IPS-18a (cell line): ENCODE data around the gene PRDM16.

Source experiments
- H3K27ac ChIP-seq: one replicate; pipeline ENCODE4 v1.5.1; 2013; ENCODE audit warnings: low read length
- H3K27me3 ChIP-seq: one replicate; pipeline ENCODE4 v1.6.1; 2013; ENCODE audit warnings: mild to moderate bottlenecking, low read length; ENCODE audit not compliant: control insufficient read depth, insufficient read depth
- H3K36me3 ChIP-seq: one replicate; pipeline ENCODE4 v1.6.1; 2013; ENCODE audit warnings: low read depth, low read length; ENCODE audit not compliant: control insufficient read depth
- H3K4me1 ChIP-seq: one replicate; pipeline ENCODE4 v1.6.1; 2013; ENCODE audit warnings: low read depth, low read length; ENCODE audit not compliant: control insufficient read depth
- H3K4me3 ChIP-seq: one replicate; pipeline ENCODE4 v1.5.1; 2013; ENCODE audit warnings: low read length
- H3K9ac ChIP-seq: one replicate; pipeline ENCODE4 v1.6.1; 2013; ENCODE audit warnings: mild to moderate bottlenecking, low read length, moderate library complexity
- H3K9me3 ChIP-seq: one replicate; pipeline ENCODE4 v1.6.1; 2013; ENCODE audit warnings: low read depth, low read length; ENCODE audit not compliant: control insufficient read depth

Gene PRDM16

DNA sequence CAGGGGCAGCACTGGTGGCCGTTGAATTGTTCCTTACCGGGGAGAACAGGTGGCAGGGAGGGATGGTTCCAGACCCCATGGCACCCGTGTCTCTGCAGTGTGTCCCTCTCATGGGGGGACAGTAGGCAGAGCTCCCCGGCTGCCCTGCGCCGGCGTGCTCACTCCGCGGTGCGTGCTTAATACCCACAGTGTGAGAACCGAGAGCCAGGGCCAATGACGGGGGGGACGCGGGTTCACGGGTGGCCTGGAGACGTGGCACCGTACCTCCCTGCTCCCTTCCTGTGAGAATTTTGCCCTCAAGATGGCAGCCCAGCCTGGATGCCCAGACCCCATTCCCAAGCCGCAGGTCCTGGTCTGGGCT, 47.1 kb downstream of the PRDM16 start:
- Histone ChIP-seq H3K9me3 (no peaks in the 10 kb centered on the region), H3K4me1 (no peaks in the 10 kb centered on the region), H3K27me3 (no peaks in the 10 kb centered on the region), H3K27ac (no peak overlapping the region), H3K36me3 (no peaks in the 10 kb centered on the region), H3K4me3 (no peak overlapping the region), H3K9ac (no peak overlapping the region)

DNA sequence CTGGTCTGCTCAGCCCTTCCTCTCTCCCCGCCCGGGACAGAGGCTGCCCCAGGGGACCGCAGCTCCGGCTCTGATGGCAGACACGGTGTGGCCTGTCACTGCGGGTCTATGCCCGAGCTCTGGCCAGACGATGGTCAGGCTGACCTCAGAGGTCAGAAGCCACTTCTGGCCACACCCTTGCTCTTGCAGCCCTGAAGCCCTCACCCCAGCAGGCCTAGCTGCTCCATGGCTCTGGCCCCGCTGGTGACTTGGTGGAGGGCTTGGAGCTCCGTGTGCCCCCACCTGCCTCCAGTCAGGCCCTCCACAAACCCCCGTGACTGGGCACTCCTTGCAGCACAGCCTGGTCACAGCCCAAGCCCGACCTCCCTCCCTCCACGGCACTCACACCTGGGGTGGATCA, 47.6 kb downstream of the PRDM16 start:
- Histone ChIP-seq H3K9ac (no peak overlapping the region), H3K36me3 (no peaks in the 10 kb centered on the region), H3K9me3 (no peaks in the 10 kb centered on the region), H3K4me1 (no peaks in the 10 kb centered on the region), H3K27me3 (no peaks in the 10 kb centered on the region), H3K4me3 (no peak overlapping the region), H3K27ac (no peak overlapping the region)

GRCh38 chr1:3117879-3118278, 48.9 kb downstream of the PRDM16 start:
- no peak overlapping the region for H3K9ac ChIP-seq
- no peaks in the 10 kb centered on the region for H3K27me3 ChIP-seq
- H3K4me3 ChIP-seq: no peak overlapping the region
- no peaks in the 10 kb centered on the region for H3K36me3 ChIP-seq
- no peaks in the 10 kb centered on the region for H3K9me3 ChIP-seq
- no peaks in the 10 kb centered on the region for H3K4me1 ChIP-seq
- no peak overlapping the region for H3K27ac ChIP-seq

DNA sequence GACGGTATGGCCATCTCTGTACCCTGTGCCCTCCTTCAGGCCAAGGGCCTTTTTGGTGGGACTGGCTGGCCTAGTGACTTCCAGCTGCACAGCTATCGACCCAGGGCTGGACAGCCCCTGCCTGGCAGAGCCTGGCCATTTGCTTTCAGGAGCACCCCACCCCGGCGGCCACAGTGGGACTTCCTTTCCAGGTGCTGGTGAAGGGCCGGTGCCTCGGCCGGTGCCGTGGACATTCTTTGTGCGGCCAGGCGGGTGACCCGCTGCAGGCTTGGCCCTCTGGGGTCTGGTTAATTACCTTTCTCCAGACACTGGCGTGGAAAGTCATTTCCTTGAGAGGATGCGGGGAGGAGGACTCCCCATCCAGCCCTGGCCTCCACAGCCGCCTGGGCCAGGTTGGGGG, 50.1 kb downstream of the PRDM16 start:
- Histone ChIP-seq H3K27ac (no peak overlapping the region), H3K27me3 (no peaks in the 10 kb centered on the region), H3K4me1 (no peaks in the 10 kb centered on the region), H3K36me3 (no peaks in the 10 kb centered on the region), H3K9me3 (no peaks in the 10 kb centered on the region), H3K9ac (no peak overlapping the region), H3K4me3 (no peak overlapping the region)

DNA sequence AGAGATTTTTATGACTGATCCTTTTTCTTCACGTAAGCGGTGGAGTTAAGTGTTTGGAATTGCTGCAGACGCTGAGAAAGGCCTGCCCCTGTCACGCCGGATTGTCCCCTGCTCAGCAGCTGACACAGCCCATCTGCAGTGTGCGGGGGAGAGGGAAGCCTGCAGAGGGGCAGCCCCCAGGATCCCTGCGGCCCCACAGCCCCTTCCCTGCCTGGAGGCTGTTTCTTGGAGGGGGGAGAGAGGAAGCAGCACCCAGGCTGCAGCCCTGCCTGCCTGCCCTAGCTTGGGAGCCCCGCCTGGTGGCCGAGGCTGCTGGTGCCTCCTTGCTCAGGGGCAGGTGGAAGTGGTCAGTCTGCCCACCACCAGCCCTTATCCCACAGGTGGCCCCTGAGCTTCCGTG, 50.7 kb downstream of the PRDM16 start:
- no peaks in the 10 kb centered on the region for H3K27me3 ChIP-seq
- no peak overlapping the region for H3K9ac ChIP-seq
- H3K27ac ChIP-seq: no peak overlapping the region
- H3K9me3 ChIP-seq: no peaks in the 10 kb centered on the region
- no peaks in the 10 kb centered on the region for H3K4me1 ChIP-seq
- no peaks in the 10 kb centered on the region for H3K36me3 ChIP-seq
- H3K4me3 ChIP-seq: no peak overlapping the region

- Histone ChIP-seq H3K9ac (no peak overlapping the region), H3K4me1 (no peaks in the 10 kb centered on the region), H3K36me3 (no peaks in the 10 kb centered on the region), H3K4me3 (no peak overlapping the region), H3K27ac (no peak overlapping the region), H3K9me3 (no peaks in the 10 kb centered on the region), H3K27me3 (no peaks in the 10 kb centered on the region)
Measured at GRCh38 chr1:3120140-3120539, 51.1 kb downstream of the PRDM16 start.

- Histone ChIP-seq H3K36me3 (no peaks in the 10 kb centered on the region), H3K27ac (no peak overlapping the region), H3K4me3 (no peak overlapping the region), H3K9me3 (no peaks in the 10 kb centered on the region), H3K27me3 (no peaks in the 10 kb centered on the region), H3K4me1 (no peaks in the 10 kb centered on the region), H3K9ac (no peak overlapping the region)
Measured at GRCh38 chr1:3120994-3121393, 52.0 kb downstream of the PRDM16 start.

- no peak overlapping the region for H3K4me3 ChIP-seq
Measured at GRCh38 chr1:3121401-3122210, 52.6 kb downstream of the PRDM16 start.

DNA sequence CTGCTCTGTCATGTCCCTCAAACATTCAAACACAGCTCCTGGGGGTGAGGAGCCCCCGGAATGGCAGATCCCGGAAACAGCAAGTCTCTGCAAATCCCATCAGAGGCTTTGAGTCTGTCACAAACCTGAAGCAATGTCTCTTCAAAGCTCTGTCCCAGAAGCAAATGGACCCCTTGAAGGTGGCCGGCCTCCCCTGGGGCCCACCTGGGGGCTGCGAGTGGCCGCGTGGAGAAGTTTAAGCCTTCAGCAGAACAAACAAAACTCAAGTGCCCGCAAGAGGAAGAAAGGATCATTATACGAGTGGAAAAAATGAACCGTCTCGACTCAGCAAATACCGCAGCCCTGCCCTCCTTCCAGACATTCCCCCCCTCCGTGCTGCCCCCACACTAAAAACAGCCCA, 53.3 kb downstream of the PRDM16 start:
- Histone ChIP-seq H3K27me3 (no peaks in the 10 kb centered on the region), H3K36me3 (no peaks in the 10 kb centered on the region), H3K4me3 (no peak overlapping the region), H3K9me3 (no peaks in the 10 kb centered on the region), H3K27ac (no peak overlapping the region), H3K4me1 (no peaks in the 10 kb centered on the region), H3K9ac (no peak overlapping the region)

More at GRCh38 chr1:3121401-3122210, 52.6 kb downstream of the PRDM16 start:
- no peaks in the 10 kb centered on the region for H3K9me3 ChIP-seq
- H3K4me1 ChIP-seq: no peaks in the 10 kb centered on the region
- no peak overlapping the region for H3K9ac ChIP-seq
- H3K27ac ChIP-seq: no peak overlapping the region
- H3K36me3 ChIP-seq: no peaks in the 10 kb centered on the region
- H3K27me3 ChIP-seq: no peaks in the 10 kb centered on the region

GRCh38 chr1:3124246-3124645, 55.2 kb downstream of the PRDM16 start:
- H3K9ac ChIP-seq: no peak overlapping the region
- H3K4me1 ChIP-seq: peaks cover 4% of the 10 kb centered on the region
- H3K27me3 ChIP-seq: no peaks in the 10 kb centered on the region

GRCh38 chr1:3125078-3125477, 56.1 kb downstream of the PRDM16 start:
- Histone ChIP-seq H3K27ac (no peak overlapping the region), H3K36me3 (no peaks in the 10 kb centered on the region), H3K9ac (no peak overlapping the region), H3K4me3 (no peak overlapping the region), H3K9me3 (no peaks in the 10 kb centered on the region), H3K4me1 (peaks cover 4% of the 10 kb centered on the region), H3K27me3 (no peaks in the 10 kb centered on the region)

More at GRCh38 chr1:3124246-3124645, 55.2 kb downstream of the PRDM16 start:
- Histone ChIP-seq H3K27ac (no peak overlapping the region), H3K36me3 (no peaks in the 10 kb centered on the region), H3K4me3 (no peak overlapping the region), H3K9me3 (no peaks in the 10 kb centered on the region)
